A549 treated with AZD9567 at 1 μM for 4 hours (cell line): ENCODE results near the gene TRPM7. TPM values are rescaled to one million over a fixed set of nuclear protein-coding genes. Genes with fewer than 3 reads are reported as not detected.

ENCODE experiments used
- total RNA-seq: library from RNA; stranded (reverse); fragments of 200-300 nt; extraction: Qiagen RNA extraction; gene quantifications from 5 replicates; pipeline ENCODE4 v1.2.3, GENCODE V29; 2022; ENCODE audit not compliant: insufficient read depth

The TRPM7 gene, protein sequence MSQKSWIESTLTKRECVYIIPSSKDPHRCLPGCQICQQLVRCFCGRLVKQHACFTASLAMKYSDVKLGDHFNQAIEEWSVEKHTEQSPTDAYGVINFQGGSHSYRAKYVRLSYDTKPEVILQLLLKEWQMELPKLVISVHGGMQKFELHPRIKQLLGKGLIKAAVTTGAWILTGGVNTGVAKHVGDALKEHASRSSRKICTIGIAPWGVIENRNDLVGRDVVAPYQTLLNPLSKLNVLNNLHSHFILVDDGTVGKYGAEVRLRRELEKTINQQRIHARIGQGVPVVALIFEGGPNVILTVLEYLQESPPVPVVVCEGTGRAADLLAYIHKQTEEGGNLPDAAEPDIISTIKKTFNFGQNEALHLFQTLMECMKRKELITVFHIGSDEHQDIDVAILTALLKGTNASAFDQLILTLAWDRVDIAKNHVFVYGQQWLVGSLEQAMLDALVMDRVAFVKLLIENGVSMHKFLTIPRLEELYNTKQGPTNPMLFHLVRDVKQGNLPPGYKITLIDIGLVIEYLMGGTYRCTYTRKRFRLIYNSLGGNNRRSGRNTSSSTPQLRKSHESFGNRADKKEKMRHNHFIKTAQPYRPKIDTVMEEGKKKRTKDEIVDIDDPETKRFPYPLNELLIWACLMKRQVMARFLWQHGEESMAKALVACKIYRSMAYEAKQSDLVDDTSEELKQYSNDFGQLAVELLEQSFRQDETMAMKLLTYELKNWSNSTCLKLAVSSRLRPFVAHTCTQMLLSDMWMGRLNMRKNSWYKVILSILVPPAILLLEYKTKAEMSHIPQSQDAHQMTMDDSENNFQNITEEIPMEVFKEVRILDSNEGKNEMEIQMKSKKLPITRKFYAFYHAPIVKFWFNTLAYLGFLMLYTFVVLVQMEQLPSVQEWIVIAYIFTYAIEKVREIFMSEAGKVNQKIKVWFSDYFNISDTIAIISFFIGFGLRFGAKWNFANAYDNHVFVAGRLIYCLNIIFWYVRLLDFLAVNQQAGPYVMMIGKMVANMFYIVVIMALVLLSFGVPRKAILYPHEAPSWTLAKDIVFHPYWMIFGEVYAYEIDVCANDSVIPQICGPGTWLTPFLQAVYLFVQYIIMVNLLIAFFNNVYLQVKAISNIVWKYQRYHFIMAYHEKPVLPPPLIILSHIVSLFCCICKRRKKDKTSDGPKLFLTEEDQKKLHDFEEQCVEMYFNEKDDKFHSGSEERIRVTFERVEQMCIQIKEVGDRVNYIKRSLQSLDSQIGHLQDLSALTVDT (N-terminal part only)
- 21.1 to 35.9 TPM (median 24.0 TPM) in 5 replicates for total RNA-seq

GRCh38 chr15:50686469-50687301, at the start of gene TRPM7:
Gene TRPM7, minus strand, starts transcription at chr15:50686797. Its CDS starts 264 bp downstream, at chr15:50686533.

DNA sequence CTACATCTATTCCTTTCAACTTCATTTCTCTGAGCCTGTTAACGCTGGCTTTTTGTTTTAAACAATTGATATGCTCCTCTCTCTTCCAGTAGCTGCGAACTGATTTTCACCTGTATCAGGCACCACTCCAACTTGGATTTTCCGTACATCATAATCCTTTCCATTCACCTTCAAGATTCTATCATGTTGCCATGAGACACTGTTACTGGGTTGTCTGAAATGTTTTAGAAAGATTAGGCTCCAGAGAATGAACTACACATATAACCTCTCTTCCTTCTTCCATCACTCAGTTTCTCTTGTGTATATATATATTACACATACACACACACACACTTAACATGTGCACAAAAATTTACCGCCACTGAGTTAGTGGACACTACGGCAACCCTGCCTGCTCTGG, 140.0 kb downstream of the TRPM7 start, which contains the start of gene USP50:
Gene USP50, minus strand, starts transcription at position 101 of the 400 bp plus-strand sequence. CDS start 141 bp downstream, outside the sequence.

Other genes with a start within 250 kb of the TRPM7 start
- 0.15 to 0.17 TPM (median 0.16 TPM) in 3 of 5 replicates, not detected in the others for gene USP50, start 140.1 kb downstream of the TRPM7 start, total RNA-seq
- 92.7 to 106 TPM (median 105 TPM) in 5 replicates for gene SPPL2A, start 78.9 kb upstream of the TRPM7 start, total RNA-seq
- gene AP4E1, start 221.9 kb upstream of the TRPM7 start, total RNA-seq = 7.2 to 10.6 TPM (median 9.1 TPM) in 5 replicates